GM23338 (cell line): ENCODE results near the gene VCL. TPM values are rescaled to one million over a fixed set of nuclear protein-coding genes. Genes with fewer than 3 reads are reported as not detected.
A peak's percentile ranks its signal among the peaks of the same experiment; 100 is the strongest.

ENCODE experiments used
- ATAC-seq: fragments of 200-7000 bp; cut with Tn5 transposase; 3 replicates; pipeline ENCODE4 v1.9.1; 2020
- DNase-seq: peaks from one replicate; pipeline ENCODE4 v3.0.0-alpha.2; 2015; ENCODE audit warnings: low spot score
- H2AFZ ChIP-seq: fragments of 200-600 bp; sonication (generic); 2 replicates; pipeline ENCODE4 v1.8.0; 2016; ENCODE audit warnings: antibody characterized with exemption, mild to moderate bottlenecking, moderate library complexity
- H3F3A ChIP-seq: fragments of 200-600 bp; sonication (generic); replicated peaks from 2 replicates; pipeline ENCODE4 v1.8.0; 2017; ENCODE audit warnings: antibody characterized with exemption, mixed run types, low read depth
- H3K27ac ChIP-seq: fragments of 200-600 bp; sonication (generic); 2 replicates; pipeline ENCODE4 v1.6.1; 2016; ENCODE audit warnings: low read depth
- H3K27me3 ChIP-seq: fragments of 200-600 bp; sonication (generic); 2 replicates; pipeline ENCODE4 v1.8.0; 2016; ENCODE audit warnings: mild to moderate bottlenecking, mixed run types, moderate library complexity; ENCODE audit not compliant: insufficient read depth
- H3K36me3 ChIP-seq: fragments of 200-600 bp; sonication (generic); 2 replicates; pipeline ENCODE4 v1.8.0; 2016; ENCODE audit warnings: mild to moderate bottlenecking; ENCODE audit not compliant: insufficient read depth
- H3K4me1 ChIP-seq: fragments of 200-600 bp; sonication (generic); 2 replicates; pipeline ENCODE4 v1.8.0; 2016; ENCODE audit warnings: mild to moderate bottlenecking, moderate library complexity; ENCODE audit not compliant: insufficient read depth
- H3K4me2 ChIP-seq: fragments of 200-600 bp; sonication (generic); 2 replicates; pipeline ENCODE4 v1.7.1; 2017; ENCODE audit warnings: mixed run types
- H3K4me3 ChIP-seq: fragments of 200-600 bp; sonication (generic); 2 replicates; pipeline ENCODE4 v1.6.1; 2016; ENCODE audit warnings: mixed run types
- H3K79me2 ChIP-seq: fragments of 200-600 bp; sonication (generic); replicated peaks from 2 replicates; pipeline ENCODE4 v1.8.0; 2017; ENCODE audit warnings: mild to moderate bottlenecking; ENCODE audit not compliant: insufficient read depth
- H3K9me2 ChIP-seq: fragments of 200-600 bp; sonication (generic); 2 replicates; pipeline ENCODE4 v1.8.0; 2017; ENCODE audit not compliant: insufficient read depth
- H4K20me1 ChIP-seq: fragments of 200-600 bp; sonication (generic); replicated peaks from 2 replicates; pipeline ENCODE4 v1.8.0; 2017; ENCODE audit warnings: mild to moderate bottlenecking; ENCODE audit not compliant: insufficient read depth
- H3K27ac Mint-ChIP-seq: 2 replicates; pipeline ENCODE4 v1.8.0; 2020; ENCODE audit warnings: inconsistent platforms, mild to moderate bottlenecking, moderate library complexity, mixed read lengths
- H3K27me3 Mint-ChIP-seq: 3 replicates; pipeline ENCODE4 v1.8.0; 2022; ENCODE audit warnings: low read depth, mild to moderate bottlenecking, moderate library complexity, mixed read lengths, inconsistent platforms; ENCODE audit not compliant: insufficient read depth, poor library complexity
- H3K36me3 Mint-ChIP-seq: 3 replicates; pipeline ENCODE4 v1.8.0; 2021; ENCODE audit warnings: low read depth, mild to moderate bottlenecking, inconsistent platforms, moderate library complexity, mixed read lengths
- H3K4me1 Mint-ChIP-seq: 3 replicates; pipeline ENCODE4 v1.8.0; 2020; ENCODE audit warnings: mild to moderate bottlenecking, inconsistent platforms, mixed read lengths
- H3K4me3 Mint-ChIP-seq: 3 replicates; pipeline ENCODE4 v1.8.0; 2021; ENCODE audit warnings: moderate library complexity, mild to moderate bottlenecking, inconsistent platforms, mixed read lengths
- H3K9me3 Mint-ChIP-seq: 3 replicates; pipeline ENCODE4 v1.8.0; 2020; ENCODE audit warnings: moderate library complexity, mild to moderate bottlenecking, inconsistent platforms, mixed read lengths
- EZH2phosphoT487 ChIP-seq: fragments of 200-600 bp; sonication (generic); IDR thresholded peaks from one replicate; pipeline ENCODE4 v1.8.1; 2018; ENCODE audit warnings: antibody characterized with exemption; ENCODE audit not compliant: unreplicated experiment
- JUNB ChIP-seq: IDR thresholded peaks from one replicate; pipeline ENCODE4 v1.6.1; 2016; ENCODE audit warnings: antibody characterized with exemption; ENCODE audit not compliant: unreplicated experiment
- POLR2AphosphoS5 ChIP-seq: IDR thresholded peaks from 2 replicates; pipeline ENCODE4 v1.6.1; 2016; ENCODE audit warnings: antibody characterized with exemption, low read depth
- ZNF114 ChIP-seq: fragments of 250-450 bp; sonication (Bioruptor Pico); IDR thresholded peaks from 2 replicates; pipeline ENCODE4 v1.5.0; 2020; ENCODE audit warnings: mild to moderate bottlenecking, moderate library complexity
- ZNF331 ChIP-seq: fragments of 250-450 bp; sonication (Bioruptor Pico); IDR thresholded peaks from 2 replicates; pipeline ENCODE4 v1.5.0; 2020; ENCODE audit warnings: low read depth, mild to moderate bottlenecking, moderate library complexity
- polyA plus RNA-seq: library from polyadenylated mRNA; unstranded; fragments of >200 nt; fragmentation: Nextera tagmentation; extraction: Ambion mirVana; gene quantifications from 2 replicates; pipeline ENCODE4 v1.2.1, GENCODE V29; 2016
- total RNA-seq: library from RNA; depleted of rRNA; stranded (reverse); fragments of >200 nt; shearing (Covaris generic); gene quantifications from 2 replicates; pipeline ENCODE4 v1.2.3, GENCODE V29; 2014
- TF ChIP-seq, protein P1 (sequence below): fragments of 250-450 bp; sonication (Bioruptor Pico); IDR thresholded peaks from 2 replicates; pipeline ENCODE4 v1.5.0; 2020; ENCODE audit warnings: mild to moderate bottlenecking, moderate library complexity
- TF ChIP-seq, protein P2 (sequence below): IDR thresholded peaks from one replicate; pipeline ENCODE4 v1.6.1; 2018; ENCODE audit warnings: antibody characterized with exemption; ENCODE audit not compliant: unreplicated experiment
- TF ChIP-seq, protein P3 (sequence below), 2 experiments: fragments of 200-600 bp in 1 of 2; sonication (generic) in 1 of 2; conservative IDR thresholded peaks; 2 replicates each; pipeline versions ENCODE4 v1.5.1 to v1.6.1; 2016 to 2017; ENCODE audit warnings: antibody characterized with exemption in 2 of 2, low read depth in 2 of 2, mild to moderate bottlenecking in 2 of 2, moderate library complexity in 1 of 2

VCL gene
- total and polyA plus RNA-seq, 2 experiments from 2014 or later, result 60.7 to 254 TPM

DNA sequence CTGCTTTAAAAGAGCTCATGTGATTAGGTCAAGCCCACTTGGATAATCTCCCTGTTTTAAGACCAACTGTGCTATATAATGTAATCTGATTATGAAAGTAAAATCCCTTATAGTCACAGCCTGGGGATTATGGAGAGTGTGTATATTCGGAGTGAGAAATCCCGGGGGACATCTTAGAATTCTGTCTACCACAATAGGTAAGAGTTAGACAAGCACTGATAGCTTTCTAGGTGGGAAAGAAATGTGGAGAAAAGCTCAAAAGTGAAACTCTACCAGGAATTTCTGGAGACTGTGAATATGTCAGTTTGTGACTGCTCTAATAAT is 2.9 kb upstream of the VCL start:
- Mint-ChIP-seq H3K27me3 (peaks cover 13% of the 10 kb centered on the region), H3K4me3 (no peak overlapping the region), H3K27ac (no peak overlapping the region), H3K9me3 (peaks cover 3% of the 10 kb centered on the region), H3K36me3 (peaks cover 14% of the 10 kb centered on the region), H3K4me1 (peaks cover 11% of the 10 kb centered on the region)
- no peak overlapping the region for H3K4me2 ChIP-seq
- H3K27me3 ChIP-seq, result no peaks in the 10 kb centered on the region
- peaks cover 14% of the 10 kb centered on the region for H4K20me1 ChIP-seq
- TF ChIP-seq EZH2phosphoT487, result no peak
- TF ChIP-seq, protein P1, sequence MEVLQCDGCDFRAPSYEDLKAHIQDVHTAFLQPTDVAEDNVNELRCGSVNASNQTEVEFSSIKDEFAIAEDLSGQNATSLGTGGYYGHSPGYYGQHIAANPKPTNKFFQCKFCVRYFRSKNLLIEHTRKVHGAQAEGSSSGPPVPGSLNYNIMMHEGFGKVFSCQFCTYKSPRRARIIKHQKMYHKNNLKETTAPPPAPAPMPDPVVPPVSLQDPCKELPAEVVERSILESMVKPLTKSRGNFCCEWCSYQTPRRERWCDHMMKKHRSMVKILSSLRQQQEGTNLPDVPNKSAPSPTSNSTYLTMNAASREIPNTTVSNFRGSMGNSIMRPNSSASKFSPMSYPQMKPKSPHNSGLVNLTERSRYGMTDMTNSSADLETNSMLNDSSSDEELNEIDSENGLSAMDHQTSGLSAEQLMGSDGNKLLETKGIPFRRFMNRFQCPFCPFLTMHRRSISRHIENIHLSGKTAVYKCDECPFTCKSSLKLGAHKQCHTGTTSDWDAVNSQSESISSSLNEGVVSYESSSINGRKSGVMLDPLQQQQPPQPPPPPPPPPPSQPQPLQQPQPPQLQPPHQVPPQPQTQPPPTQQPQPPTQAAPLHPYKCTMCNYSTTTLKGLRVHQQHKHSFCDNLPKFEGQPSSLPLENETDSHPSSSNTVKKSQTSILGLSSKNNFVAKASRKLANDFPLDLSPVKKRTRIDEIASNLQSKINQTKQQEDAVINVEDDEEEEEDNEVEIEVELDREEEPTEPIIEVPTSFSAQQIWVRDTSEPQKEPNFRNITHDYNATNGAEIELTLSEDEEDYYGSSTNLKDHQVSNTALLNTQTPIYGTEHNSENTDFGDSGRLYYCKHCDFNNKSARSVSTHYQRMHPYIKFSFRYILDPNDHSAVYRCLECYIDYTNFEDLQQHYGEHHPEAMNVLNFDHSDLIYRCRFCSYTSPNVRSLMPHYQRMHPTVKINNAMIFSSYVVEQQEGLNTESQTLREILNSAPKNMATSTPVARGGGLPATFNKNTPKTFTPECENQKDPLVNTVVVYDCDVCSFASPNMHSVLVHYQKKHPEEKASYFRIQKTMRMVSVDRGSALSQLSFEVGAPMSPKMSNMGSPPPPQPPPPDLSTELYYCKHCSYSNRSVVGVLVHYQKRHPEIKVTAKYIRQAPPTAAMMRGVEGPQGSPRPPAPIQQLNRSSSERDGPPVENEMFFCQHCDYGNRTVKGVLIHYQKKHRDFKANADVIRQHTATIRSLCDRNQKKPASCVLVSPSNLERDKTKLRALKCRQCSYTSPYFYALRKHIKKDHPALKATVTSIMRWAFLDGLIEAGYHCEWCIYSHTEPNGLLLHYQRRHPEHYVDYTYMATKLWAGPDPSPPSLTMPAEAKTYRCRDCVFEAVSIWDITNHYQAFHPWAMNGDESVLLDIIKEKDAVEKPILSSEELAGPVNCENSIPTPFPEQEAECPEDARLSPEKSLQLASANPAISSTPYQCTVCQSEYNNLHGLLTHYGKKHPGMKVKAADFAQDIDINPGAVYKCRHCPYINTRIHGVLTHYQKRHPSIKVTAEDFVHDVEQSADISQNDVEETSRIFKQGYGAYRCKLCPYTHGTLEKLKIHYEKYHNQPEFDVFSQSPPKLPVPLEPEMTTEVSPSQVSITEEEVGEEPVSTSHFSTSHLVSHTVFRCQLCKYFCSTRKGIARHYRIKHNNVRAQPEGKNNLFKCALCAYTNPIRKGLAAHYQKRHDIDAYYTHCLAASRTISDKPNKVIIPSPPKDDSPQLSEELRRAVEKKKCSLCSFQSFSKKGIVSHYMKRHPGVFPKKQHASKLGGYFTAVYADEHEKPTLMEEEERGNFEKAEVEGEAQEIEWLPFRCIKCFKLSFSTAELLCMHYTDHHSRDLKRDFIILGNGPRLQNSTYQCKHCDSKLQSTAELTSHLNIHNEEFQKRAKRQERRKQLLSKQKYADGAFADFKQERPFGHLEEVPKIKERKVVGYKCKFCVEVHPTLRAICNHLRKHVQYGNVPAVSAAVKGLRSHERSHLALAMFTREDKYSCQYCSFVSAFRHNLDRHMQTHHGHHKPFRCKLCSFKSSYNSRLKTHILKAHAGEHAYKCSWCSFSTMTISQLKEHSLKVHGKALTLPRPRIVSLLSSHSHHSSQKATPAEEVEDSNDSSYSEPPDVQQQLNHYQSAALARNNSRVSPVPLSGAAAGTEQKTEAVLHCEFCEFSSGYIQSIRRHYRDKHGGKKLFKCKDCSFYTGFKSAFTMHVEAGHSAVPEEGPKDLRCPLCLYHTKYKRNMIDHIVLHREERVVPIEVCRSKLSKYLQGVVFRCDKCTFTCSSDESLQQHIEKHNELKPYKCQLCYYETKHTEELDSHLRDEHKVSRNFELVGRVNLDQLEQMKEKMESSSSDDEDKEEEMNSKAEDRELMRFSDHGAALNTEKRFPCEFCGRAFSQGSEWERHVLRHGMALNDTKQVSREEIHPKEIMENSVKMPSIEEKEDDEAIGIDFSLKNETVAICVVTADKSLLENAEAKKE (CRISPR knock-in tag), result no peak
- TF ChIP-seq JUNB, result no peak
- TF ChIP-seq, protein P2, sequence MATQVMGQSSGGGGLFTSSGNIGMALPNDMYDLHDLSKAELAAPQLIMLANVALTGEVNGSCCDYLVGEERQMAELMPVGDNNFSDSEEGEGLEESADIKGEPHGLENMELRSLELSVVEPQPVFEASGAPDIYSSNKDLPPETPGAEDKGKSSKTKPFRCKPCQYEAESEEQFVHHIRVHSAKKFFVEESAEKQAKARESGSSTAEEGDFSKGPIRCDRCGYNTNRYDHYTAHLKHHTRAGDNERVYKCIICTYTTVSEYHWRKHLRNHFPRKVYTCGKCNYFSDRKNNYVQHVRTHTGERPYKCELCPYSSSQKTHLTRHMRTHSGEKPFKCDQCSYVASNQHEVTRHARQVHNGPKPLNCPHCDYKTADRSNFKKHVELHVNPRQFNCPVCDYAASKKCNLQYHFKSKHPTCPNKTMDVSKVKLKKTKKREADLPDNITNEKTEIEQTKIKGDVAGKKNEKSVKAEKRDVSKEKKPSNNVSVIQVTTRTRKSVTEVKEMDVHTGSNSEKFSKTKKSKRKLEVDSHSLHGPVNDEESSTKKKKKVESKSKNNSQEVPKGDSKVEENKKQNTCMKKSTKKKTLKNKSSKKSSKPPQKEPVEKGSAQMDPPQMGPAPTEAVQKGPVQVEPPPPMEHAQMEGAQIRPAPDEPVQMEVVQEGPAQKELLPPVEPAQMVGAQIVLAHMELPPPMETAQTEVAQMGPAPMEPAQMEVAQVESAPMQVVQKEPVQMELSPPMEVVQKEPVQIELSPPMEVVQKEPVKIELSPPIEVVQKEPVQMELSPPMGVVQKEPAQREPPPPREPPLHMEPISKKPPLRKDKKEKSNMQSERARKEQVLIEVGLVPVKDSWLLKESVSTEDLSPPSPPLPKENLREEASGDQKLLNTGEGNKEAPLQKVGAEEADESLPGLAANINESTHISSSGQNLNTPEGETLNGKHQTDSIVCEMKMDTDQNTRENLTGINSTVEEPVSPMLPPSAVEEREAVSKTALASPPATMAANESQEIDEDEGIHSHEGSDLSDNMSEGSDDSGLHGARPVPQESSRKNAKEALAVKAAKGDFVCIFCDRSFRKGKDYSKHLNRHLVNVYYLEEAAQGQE, result no peak
- TF ChIP-seq ZNF331, result no peak
- no peak for TF ChIP-seq POLR2AphosphoS5
- TF ChIP-seq, protein P3, sequence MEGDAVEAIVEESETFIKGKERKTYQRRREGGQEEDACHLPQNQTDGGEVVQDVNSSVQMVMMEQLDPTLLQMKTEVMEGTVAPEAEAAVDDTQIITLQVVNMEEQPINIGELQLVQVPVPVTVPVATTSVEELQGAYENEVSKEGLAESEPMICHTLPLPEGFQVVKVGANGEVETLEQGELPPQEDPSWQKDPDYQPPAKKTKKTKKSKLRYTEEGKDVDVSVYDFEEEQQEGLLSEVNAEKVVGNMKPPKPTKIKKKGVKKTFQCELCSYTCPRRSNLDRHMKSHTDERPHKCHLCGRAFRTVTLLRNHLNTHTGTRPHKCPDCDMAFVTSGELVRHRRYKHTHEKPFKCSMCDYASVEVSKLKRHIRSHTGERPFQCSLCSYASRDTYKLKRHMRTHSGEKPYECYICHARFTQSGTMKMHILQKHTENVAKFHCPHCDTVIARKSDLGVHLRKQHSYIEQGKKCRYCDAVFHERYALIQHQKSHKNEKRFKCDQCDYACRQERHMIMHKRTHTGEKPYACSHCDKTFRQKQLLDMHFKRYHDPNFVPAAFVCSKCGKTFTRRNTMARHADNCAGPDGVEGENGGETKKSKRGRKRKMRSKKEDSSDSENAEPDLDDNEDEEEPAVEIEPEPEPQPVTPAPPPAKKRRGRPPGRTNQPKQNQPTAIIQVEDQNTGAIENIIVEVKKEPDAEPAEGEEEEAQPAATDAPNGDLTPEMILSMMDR (conservative IDR thresholded peaks at IDR 0.05; ENCODE audit: low read depth in 2 of 2), result no peak
- no peak for TF ChIP-seq ZNF114
- no peak overlapping the region for H3K4me3 ChIP-seq
- no peak for ATAC-seq
- H3K36me3 ChIP-seq, result no peaks in the 10 kb centered on the region; the same call in 1 of the 2 replicates
- H3K27ac ChIP-seq, result no peak overlapping the region
- DNase-seq, result no peak
- H3K9me2 ChIP-seq, result no peaks in the 10 kb centered on the region
- H3F3A ChIP-seq, result 0 out of 2 replicates have a peak, but pooled peaks cover 3% of the 10 kb centered on the region
- H3K79me2 ChIP-seq, result peaks cover 21% of the 10 kb centered on the region
- H3K4me1 ChIP-seq, result peaks cover 12% of the 10 kb centered on the region
- 0 out of 2 replicates have a peak overlapping the region, but pooled peaks have one; percentile 7 for H2AFZ ChIP-seq
